LNCaP clone FGC (cell line): Measurements from ENCODE around the gene TNFAIP8.
"Not testable (repeated sequence)": the region's sequence is repeated elsewhere in the genome, so short reads cannot be mapped to it uniquely, and the experiment has no call there.

Experiments used
- DNase-seq: peaks from one replicate; pipeline ENCODE4 v3.0.0-alpha.2; 2011; ENCODE audit warnings: low read depth
- H3K4me3 ChIP-seq: 2 replicates; pipeline ENCODE4 v1.5.1; 2011; ENCODE audit warnings: mild to moderate bottlenecking, low read depth, low read length, control low read depth
- CTCF ChIP-seq: IDR thresholded peaks from 2 replicates; pipeline ENCODE4 v1.5.1; 2012; ENCODE audit warnings: mild to moderate bottlenecking; ENCODE audit not compliant: control insufficient read depth, insufficient read depth; ENCODE audit errors: extremely low read depth

The TNFAIP8 gene

DNA sequence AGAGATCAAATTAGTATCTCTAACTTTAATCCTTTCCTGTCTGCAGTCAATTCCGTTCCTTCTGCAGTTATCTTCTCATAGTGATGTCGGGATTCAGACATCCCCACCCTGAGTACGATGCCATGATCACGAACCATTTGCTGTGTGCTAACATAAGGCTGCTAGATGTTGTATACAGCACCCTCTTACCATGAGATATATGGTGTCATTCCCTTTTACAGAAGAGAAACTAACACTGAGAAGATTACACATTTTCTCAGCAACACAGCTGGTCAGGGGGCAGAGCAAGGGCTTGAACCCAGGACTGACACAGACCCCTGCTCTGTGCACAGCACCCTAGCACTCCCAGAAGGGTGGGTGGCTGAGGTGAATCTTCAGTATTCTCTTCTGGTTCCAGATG is 49.6 kb downstream of the TNFAIP8 start:
- no peak overlapping the region for H3K4me3 ChIP-seq
- TF ChIP-seq CTCF: no peak
- DNase-seq: no peak

DNA sequence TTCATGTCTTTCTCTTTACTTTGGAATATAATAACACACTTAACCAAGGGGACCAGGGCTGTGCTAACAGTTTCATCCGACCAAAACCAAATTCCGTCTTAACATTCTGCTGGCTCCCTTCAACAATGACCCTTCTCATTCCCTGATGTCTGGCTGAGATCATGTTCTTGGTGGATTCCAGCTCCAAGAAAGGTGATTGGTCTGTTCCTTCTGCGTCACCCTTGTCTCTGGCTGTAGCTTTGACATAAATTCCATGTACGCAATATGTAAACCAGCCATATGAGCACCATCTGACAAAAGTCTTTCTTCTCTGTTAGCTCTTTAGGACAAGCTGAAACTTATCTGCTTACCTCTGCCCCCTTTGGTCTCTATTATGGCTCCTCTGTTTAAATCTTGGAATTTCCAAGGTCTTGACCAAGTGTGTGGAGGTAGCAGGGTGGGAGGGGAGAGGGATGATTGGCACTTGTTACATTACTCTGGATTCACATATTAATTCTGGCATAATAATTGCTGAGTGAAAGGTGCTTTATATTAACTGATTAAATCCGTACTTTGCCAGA is 50.8 kb downstream of the TNFAIP8 start:
- H3K4me3 ChIP-seq: no peak overlapping the region
- TF ChIP-seq CTCF: no peak
- DNase-seq: no peak

- DNase-seq: no peak
- H3K4me3 ChIP-seq: no peak overlapping the region
- no peak for TF ChIP-seq CTCF
These were observed 53.5 kb downstream of the TNFAIP8 start for GRCh38 chr5:119409235-119409815.

GRCh38 chr5:119410448-119411159 is 54.8 kb downstream of the TNFAIP8 start:
- no peak for DNase-seq
- TF ChIP-seq CTCF: no peak
- H3K4me3 ChIP-seq: no peak overlapping the region

GRCh38 chr5:119411361-119412278 is 55.8 kb downstream of the TNFAIP8 start:
- DNase-seq: peak; percentile 60
- TF ChIP-seq CTCF: peak; percentile 90
- H3K4me3 ChIP-seq: peak overlapping the region; percentile 57

GRCh38 chr5:119412279-119413227 is 56.7 kb downstream of the TNFAIP8 start:
- no peak for DNase-seq
- peak overlapping the region; percentile 57 for H3K4me3 ChIP-seq
- TF ChIP-seq CTCF: no peak

DNA sequence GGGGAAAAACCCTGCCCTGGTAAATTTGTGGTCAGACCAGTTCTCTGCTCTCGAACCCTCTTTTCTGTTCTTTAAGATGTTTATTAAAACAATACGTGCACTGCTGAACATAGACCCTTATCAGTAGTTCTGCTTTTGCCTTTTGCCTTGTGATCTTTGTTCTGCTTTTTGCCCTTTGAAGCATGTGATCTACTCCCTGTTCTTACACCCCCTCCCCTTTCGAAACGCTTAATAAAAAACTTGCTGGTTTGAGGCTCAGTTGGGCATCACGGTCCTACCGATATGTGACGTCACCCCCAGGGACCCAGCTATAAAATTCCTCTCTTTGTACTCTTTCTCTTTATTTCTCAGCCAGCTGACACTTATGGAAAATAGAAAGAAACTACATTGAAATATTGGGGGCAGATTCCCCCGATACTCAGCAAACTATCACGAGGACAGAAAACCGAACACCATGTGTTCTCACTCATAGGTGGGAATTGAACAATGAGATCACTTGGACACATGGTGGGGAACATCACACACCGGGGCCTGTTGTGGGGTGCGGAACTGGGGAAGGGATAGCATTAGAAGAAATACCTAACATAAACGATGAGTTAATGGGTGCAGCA is 58.4 kb downstream of the TNFAIP8 start:
- not testable (repeated sequence) for H3K4me3 ChIP-seq, DNase-seq
